Measurements from ENCODE around the gene FARS2.

DNA sequence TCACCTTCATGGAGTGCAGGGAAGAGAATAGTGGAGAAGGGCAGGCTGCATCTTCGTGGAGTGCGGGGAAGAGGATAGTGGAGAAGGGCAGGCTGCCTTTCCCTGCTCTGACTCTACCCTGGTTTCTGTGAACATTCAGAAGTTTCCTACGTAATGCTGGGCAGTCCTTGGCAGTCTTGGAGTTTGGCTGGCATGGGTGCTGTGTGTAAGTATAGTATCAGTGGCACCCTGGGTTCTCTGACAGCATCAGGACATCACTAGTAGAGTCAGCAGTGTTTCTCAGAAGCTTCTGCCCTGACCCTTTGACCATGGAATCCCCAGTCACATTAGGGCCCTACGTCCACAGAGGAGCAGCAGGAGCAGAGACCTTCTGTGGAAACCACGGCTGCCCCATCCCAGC, 392.5 kb downstream of the FARS2 start:
- no peak for TF ChIP-seq ZNF841 (CRISPR knock-in tag; IDR thresholded peaks at IDR 0.05; ENCODE audit: borderline replicate concordance)
- TF ChIP-seq POLR2A (IDR thresholded peaks at IDR 0.05; ENCODE audit: insufficient read depth in 1 of 2, low read depth in 2 of 2, low read length in 2 of 2), result no peak
- TF ChIP-seq SMC3 (IDR thresholded peaks at IDR 0.05; ENCODE audit: low read length), result no peak
- TF ChIP-seq ZNF260 (CRISPR knock-in tag; IDR thresholded peaks at IDR 0.05; ENCODE audit: borderline replicate concordance, low read depth), result no peak
- no peak for TF ChIP-seq FOSL2 (CRISPR knock-in tag; IDR thresholded peaks at IDR 0.05)
- TF ChIP-seq, protein P1, sequence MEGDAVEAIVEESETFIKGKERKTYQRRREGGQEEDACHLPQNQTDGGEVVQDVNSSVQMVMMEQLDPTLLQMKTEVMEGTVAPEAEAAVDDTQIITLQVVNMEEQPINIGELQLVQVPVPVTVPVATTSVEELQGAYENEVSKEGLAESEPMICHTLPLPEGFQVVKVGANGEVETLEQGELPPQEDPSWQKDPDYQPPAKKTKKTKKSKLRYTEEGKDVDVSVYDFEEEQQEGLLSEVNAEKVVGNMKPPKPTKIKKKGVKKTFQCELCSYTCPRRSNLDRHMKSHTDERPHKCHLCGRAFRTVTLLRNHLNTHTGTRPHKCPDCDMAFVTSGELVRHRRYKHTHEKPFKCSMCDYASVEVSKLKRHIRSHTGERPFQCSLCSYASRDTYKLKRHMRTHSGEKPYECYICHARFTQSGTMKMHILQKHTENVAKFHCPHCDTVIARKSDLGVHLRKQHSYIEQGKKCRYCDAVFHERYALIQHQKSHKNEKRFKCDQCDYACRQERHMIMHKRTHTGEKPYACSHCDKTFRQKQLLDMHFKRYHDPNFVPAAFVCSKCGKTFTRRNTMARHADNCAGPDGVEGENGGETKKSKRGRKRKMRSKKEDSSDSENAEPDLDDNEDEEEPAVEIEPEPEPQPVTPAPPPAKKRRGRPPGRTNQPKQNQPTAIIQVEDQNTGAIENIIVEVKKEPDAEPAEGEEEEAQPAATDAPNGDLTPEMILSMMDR (CRISPR knock-in tag; IDR thresholded peaks at IDR 0.05), result no peak

Data from HepG2 (cell line).